Heart right ventricle (tissue), 16 donors: ENCODE measurements around the gene CREB3L2. TPM values are rescaled to one million over a fixed set of nuclear protein-coding genes. Genes with fewer than 3 reads are reported as not detected.

Experiments used
- ATAC-seq, 8 donors: fragments of 200-7000 bp; cut with Tn5 transposase; one replicate each; pipeline ENCODE4 v1.9.1; 2020; ENCODE audit warnings: mild to moderate bottlenecking in 8 of 8, moderate library complexity in 8 of 8, moderate number of reproducible peaks in 1 of 8
- DNase-seq, 2 donors: peaks; one replicate each; pipeline ENCODE4 v3.0.0-alpha.2; 2020
- H3K27ac ChIP-seq, 10 donors: fragments of 200-600 bp; sonication (generic) in 2 of 10; one replicate each; pipeline versions ENCODE4 v1.5.0 to v1.8.0; 2020 to 2022; ENCODE audit warnings: mild to moderate bottlenecking in 3 of 10
- H3K27me3 ChIP-seq, 7 donors: fragments of 200-600 bp; one replicate each; pipeline ENCODE4 v1.8.0; 2021 to 2022; ENCODE audit warnings: mild to moderate bottlenecking in 2 of 7
- H3K36me3 ChIP-seq, 9 donors: fragments of 200-600 bp; sonication (generic) in 1 of 9; one replicate each; pipeline versions ENCODE4 v1.5.0 to v1.8.0; 2020 to 2022; ENCODE audit warnings: mild to moderate bottlenecking in 2 of 9
- H3K4me1 ChIP-seq, 9 donors: fragments of 200-600 bp; sonication (generic) in 1 of 9; one replicate each; pipeline versions ENCODE4 v1.5.0 to v1.8.0; 2020 to 2022; ENCODE audit warnings: mild to moderate bottlenecking in 4 of 9
- H3K4me3 ChIP-seq, 10 donors: fragments of 200-600 bp; sonication (generic) in 2 of 10; one replicate each; pipeline versions ENCODE4 v1.5.0 to v1.8.0; 2020 to 2022; ENCODE audit warnings: mild to moderate bottlenecking in 7 of 10, moderate library complexity in 2 of 10
- H3K9me3 ChIP-seq, 11 donors: fragments of 200-600 bp in 10 of 11; sonication (generic) in 2 of 11; one replicate each; pipeline versions ENCODE4 v1.5.0 to v1.8.0; 2013 to 2022; ENCODE audit warnings: mild to moderate bottlenecking in 2 of 11, control low read depth in 1 of 11, moderate library complexity in 1 of 11
- WGBS, 2 donors: extraction: QIAGEN DNeasy Blood & Tissue Kit; methylation state at CpG; one replicate each; pipeline ENCODE4 v1.1.7; 2013; ENCODE audit warnings: inconsistent platforms in 1 of 2; 5-methylcytosine and 5-hydroxymethylcytosine counted together
- intact Hi-C, 10 donors: fragments of 100-400 bp; cut with DNase I; formaldehyde crosslinking; loops; one replicate each; pipeline versions ENCODE4 v1.11.1 to v1.14.2; 2022
- polyA plus RNA-seq, 2 donors: library from polyadenylated mRNA; stranded (reverse); fragments of 200-250 nt; gene quantifications; one replicate each; pipeline ENCODE4 v1.2.3, GENCODE V29; 2013
- total RNA-seq, 10 donors: library from RNA; stranded (reverse); fragmentation: NEBNext Ultra II Directional in 3 of 10; extraction: Animal tissue kit (Norgen Biotek cat#: 25700) in 3 of 10; gene quantifications; one replicate each; pipeline versions ENCODE4 v1.2.1 to v1.2.4, GENCODE V29; 2021 to 2023
- TF ChIP-seq, protein P1 (sequence below), 9 donors: fragments of 200-600 bp; sonication (generic) in 2 of 9; IDR thresholded peaks; one replicate each; pipeline versions ENCODE4 v1.5.0 to v1.8.0; 2021 to 2022; ENCODE audit warnings: antibody characterized with exemption in 9 of 9, mild to moderate bottlenecking in 5 of 9, moderate library complexity in 1 of 9
- donor health status: Arrhythmogenic right ventricular cardiomyopathy.
- donor health status: ischemic (EF 13 %, LVEDD 7.1; RV severe dilation, severe dysfunction).
- donor health status: healthy with polysubstance abuse.
- donor health status: DM: no; HTN: yes; CAD: no.
- donor health status: DM: no; HTN: no; CAD: no.
- donor health status: ischemic (EF 25% LVEDD 6.9; RV normal size, moderate dysfunction).
- donor health status: ischemic (EF 25% LVEDD 5.7; RV mildly dilated, moderate dysfunction).
- donor health status: healthy.
- donor health status: DM: yes; HTN: yes; CAD: no.
- donor health status: Ischemic cardiomyopathy.
- donor health status: ischemic (EF 35%, LVEDD 5.7; RV mildly dilated, moderate dysfunction).
- donor health status: nonischemic (EF 11% LVEDD 7.7; RV severe dilation, severe dysfunction).
- donor health status: DM: yes; HTN: yes; CAD: no.
- donor health status: PGD.
- donor health status: ischemic (EF 29% LVEDD 5.4; RV normal size, mild dysfunction).
- donor health status: nonischemic (EF 23%, LVEDD 6.1; RV moderate dilation, normal function).

The CREB3L2 gene
- total and polyA plus RNA-seq, 12 donors = 4.2 to 34.2 (median 23.3) TPM

DNA sequence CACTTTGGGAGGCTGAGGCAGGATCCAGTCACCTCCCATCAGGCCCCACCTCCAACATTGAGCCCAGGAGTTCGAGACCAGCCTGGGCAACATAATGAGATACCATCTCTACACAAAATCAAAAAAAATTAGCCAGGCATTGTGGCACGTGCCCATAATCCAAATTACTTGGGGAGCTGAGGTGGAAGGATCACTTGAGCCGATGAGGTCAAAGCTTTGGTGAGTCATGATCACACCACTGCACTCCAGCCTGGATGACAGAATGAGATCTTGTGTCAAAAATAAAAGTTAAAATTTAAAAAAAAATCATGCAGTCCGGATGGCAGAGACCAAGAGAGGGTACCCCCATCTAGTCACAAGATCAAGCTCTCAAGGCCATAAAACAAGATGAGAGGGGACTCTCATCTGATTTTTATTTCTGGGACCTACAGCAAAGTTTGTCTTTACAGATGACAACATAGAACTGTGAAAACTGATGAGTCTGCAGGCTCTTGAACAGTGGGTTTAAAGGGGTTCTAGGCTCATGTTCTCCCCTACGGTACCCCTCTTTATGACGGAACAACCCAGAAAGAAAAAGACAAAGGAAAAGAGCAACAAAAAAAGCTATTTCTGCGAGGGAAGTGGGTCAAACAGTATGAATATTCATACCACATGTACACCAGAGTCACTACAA is 28.9 kb upstream of the CREB3L2 start:
- TF ChIP-seq, protein P1, sequence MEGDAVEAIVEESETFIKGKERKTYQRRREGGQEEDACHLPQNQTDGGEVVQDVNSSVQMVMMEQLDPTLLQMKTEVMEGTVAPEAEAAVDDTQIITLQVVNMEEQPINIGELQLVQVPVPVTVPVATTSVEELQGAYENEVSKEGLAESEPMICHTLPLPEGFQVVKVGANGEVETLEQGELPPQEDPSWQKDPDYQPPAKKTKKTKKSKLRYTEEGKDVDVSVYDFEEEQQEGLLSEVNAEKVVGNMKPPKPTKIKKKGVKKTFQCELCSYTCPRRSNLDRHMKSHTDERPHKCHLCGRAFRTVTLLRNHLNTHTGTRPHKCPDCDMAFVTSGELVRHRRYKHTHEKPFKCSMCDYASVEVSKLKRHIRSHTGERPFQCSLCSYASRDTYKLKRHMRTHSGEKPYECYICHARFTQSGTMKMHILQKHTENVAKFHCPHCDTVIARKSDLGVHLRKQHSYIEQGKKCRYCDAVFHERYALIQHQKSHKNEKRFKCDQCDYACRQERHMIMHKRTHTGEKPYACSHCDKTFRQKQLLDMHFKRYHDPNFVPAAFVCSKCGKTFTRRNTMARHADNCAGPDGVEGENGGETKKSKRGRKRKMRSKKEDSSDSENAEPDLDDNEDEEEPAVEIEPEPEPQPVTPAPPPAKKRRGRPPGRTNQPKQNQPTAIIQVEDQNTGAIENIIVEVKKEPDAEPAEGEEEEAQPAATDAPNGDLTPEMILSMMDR (IDR thresholded peaks at IDR 0.05) = no peak

DNA sequence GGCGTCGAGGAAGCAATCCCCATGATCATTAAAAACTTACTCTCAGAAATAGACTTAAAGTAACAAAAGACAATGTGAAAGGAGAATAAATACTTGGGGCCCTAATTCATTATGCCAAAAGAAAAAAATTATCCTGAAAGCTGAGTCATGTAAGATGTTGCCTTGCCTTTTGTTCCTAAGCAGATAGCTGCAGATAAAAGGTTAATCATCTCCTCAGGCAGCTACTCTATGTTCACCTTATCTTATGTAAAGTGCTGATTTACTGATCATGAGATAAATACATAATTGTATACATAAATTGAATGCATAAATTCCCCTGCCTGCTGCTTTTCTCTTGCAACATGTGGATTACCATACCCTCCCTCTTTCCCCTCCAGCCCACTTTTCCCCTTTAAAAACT is 28.1 kb upstream of the CREB3L2 start:
- Histone ChIP-seq H3K36me3 (no peaks in the 10 kb centered on the region), H3K9me3 (peaks cover 0 to 4% (median 0%) of the 10 kb centered on the region in 11 donors), H3K27ac (no peak overlapping the region), H3K27me3 (peaks cover 0 to 4% (median 0%) of the 10 kb centered on the region in 7 donors), H3K4me3 (no peak overlapping the region), H3K4me1 (no peaks in the 10 kb centered on the region)
- TF ChIP-seq, protein P1 (IDR thresholded peaks at IDR 0.05) = no peak
- intact Hi-C loops = no loop called here
- WGBS, 2 donors = 83 to 84% methylated on average over 2 of the region's 2 CpGs
- ATAC-seq = no peak
- no peak for DNase-seq

More for the DNA sequence above, 28.9 kb upstream of the CREB3L2 start:
- Histone ChIP-seq H3K9me3 (peaks cover 0 to 3% (median 0%) of the 10 kb centered on the region in 11 donors), H3K4me3 (no peak overlapping the region), H3K27ac (no peak overlapping the region), H3K27me3 (peaks cover 0 to 4% (median 0%) of the 10 kb centered on the region in 7 donors), H3K4me1 (no peaks in the 10 kb centered on the region), H3K36me3 (no peaks in the 10 kb centered on the region)
- ATAC-seq (no peak), DNase-seq (no peak)
- 85 to 89% methylated on average over 7 of the region's 7 CpGs for WGBS, 2 donors
- intact Hi-C loops = no loop called here

DNA sequence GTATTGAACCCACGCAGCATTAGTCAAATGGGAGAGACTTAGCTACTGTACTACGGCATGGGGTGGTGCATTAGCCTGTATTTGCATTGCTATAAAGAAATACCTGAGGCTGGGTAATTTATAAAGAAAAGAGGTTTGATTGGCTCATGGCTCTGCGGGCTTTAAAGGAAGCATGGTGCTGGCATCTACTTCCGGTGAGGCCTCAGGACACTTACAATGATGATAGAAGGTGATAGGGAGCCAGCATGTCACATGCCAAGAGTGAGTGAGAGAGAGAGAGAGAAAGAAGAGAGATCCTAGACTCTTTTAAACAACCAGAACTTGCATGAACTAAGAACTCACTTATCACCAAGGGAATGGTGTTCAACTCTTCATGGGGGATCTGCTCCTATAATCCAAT is 27.2 kb upstream of the CREB3L2 start:
- Histone ChIP-seq H3K9me3 (peaks cover 0 to 6% (median 0%) of the 10 kb centered on the region in 11 donors), H3K27ac (no peak overlapping the region), H3K27me3 (peaks cover 0 to 4% (median 0%) of the 10 kb centered on the region in 7 donors), H3K4me3 (no peak overlapping the region), H3K36me3 (no peaks in the 10 kb centered on the region), H3K4me1 (no peaks in the 10 kb centered on the region)
- TF ChIP-seq, protein P1 (IDR thresholded peaks at IDR 0.05) = no peak
- intact Hi-C loops = no loop called here
- ATAC-seq (no peak), DNase-seq (no peak)
- 79 to 80% methylated on average over 4 of the region's 4 CpGs for WGBS, 2 donors

DNA sequence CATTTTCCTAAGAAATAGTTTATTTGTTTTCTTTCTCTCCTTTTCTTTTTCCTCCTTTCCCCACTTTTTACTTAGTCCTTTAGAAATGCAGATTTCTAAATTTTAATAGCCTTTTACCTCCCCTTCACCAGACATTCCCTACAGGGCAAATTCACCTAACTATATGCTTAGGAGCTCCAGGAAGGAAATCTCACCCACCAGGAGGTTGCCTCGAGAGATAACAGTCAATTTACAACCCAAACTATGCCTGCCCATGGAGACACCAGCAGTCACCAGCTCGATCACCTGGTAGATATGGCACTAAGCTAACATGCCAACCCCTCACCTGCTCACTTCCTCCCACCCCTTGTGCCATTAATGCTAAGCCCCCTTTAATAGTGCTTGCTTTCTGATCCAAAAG is 25.2 kb upstream of the CREB3L2 start:
- no peak for ATAC-seq
- TF ChIP-seq, protein P1 (IDR thresholded peaks at IDR 0.05) = no peak
- H3K4me1 ChIP-seq = no peaks in the 10 kb centered on the region

More for the DNA sequence above, 25.2 kb upstream of the CREB3L2 start:
- WGBS, 2 donors = 31 to 33% methylated on average over 2 of the region's 2 CpGs
- peaks cover 0 to 4% (median 0%) of the 10 kb centered on the region in 7 donors for H3K27me3 ChIP-seq
- peaks cover 0 to 6% (median 0%) of the 10 kb centered on the region in 11 donors for H3K9me3 ChIP-seq
- no peak overlapping the region for H3K27ac ChIP-seq
- no peak overlapping the region for H3K4me3 ChIP-seq
- H3K36me3 ChIP-seq = no peaks in the 10 kb centered on the region
- intact Hi-C loops = no loop called here
- DNase-seq = no peak
